Liver (tissue), 3 donors: ENCODE results near the gene SMOC2.

Source experiments
- CTCF ChIP-seq: fragments of 150-350 bp; IDR thresholded peaks from 2 replicates; pipeline ENCODE4 v1.5.1; 2017; ENCODE audit warnings: improper control_type of control experiment, low read depth, low read length; ENCODE audit not compliant: missing input control
- JUND ChIP-seq, 2 donors: IDR thresholded peaks; 2 replicates each; pipeline ENCODE4 v1.6.1; 2016; ENCODE audit warnings: antibody characterized with exemption in 2 of 2
- RAD21 ChIP-seq, 2 donors: IDR thresholded peaks; 2 replicates each; pipeline ENCODE4 v1.6.1; 2016; ENCODE audit warnings: antibody characterized with exemption in 2 of 2, mild to moderate bottlenecking in 2 of 2
- YY1 ChIP-seq: IDR thresholded peaks from 2 replicates; pipeline ENCODE4 v1.6.1; 2016; ENCODE audit warnings: antibody characterized with exemption, mild to moderate bottlenecking
- donor health status: healthy.
- donor health status: healthy.

GRCh38 chr6:168612586-168612985, 171.6 kb downstream of the SMOC2 start:
- TF ChIP-seq CTCF (no peak), YY1 (no peak), RAD21 (IDR thresholded peaks at IDR 0.05) (no peak), JUND (IDR thresholded peaks at IDR 0.05) (no peak)
